IPS-NIHi11 (cell line): Measurements from ENCODE around the gene PNPLA6.

Source experiments
- DNase-seq: peaks from one replicate; pipeline ENCODE4 v3.0.0; 2012; ENCODE audit warnings: mixed read lengths, low spot score

The PNPLA6 gene

DNA sequence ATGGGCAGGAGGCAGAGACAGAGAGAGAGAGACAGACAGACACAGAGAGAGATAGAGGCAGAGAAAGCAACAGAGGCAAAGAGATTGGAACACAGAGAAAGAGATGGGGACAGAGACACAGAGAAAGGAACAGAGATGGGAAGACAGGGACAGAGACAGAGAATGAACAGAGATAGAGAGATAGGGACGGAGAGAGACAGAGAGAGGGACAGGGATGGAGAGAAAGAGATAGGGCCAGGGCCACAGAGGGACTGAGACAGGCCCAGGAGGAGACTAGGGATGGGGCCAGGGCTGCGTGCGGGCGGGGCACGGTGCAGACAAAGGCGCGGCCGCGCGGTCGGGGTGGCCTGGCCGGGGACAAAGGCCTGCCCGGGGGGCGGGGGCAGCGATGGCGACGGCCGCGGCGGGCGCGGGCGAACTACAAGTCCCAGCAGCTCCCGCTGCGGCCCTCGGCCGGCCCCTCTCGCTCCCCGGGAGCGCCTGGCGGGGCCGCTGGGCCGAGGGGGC lies 19.8 kb upstream of the PNPLA6 start, which contains the start of gene ZNF358:
Gene ZNF358, plus strand, starts transcription at position 459 of the 507 bp plus-strand sequence. CDS start 3,140 bp downstream, outside the sequence.
- DNase-seq: peak; percentile 98

DNA sequence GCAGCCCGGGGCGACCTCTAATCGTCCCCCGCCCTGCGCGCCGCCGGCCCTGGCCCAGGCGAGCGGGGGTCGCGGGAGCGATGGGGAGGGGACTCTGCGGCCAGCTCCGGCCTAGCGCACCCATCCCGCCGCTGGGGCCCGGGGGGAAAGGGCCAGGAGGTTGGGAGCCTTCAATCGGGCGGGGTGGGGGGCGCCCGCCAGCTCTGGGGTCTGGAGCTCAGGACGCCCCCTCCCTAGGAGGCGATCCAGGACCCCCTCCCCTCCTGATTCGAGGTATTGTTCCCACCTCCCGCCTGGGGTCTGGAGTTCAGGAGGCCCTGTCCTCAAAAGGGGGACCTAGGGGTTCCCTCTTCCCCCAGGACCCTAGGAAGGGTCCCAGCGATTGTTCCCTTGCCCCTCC lies 19.2 kb upstream of the PNPLA6 start:
- no peak for DNase-seq

DNA sequence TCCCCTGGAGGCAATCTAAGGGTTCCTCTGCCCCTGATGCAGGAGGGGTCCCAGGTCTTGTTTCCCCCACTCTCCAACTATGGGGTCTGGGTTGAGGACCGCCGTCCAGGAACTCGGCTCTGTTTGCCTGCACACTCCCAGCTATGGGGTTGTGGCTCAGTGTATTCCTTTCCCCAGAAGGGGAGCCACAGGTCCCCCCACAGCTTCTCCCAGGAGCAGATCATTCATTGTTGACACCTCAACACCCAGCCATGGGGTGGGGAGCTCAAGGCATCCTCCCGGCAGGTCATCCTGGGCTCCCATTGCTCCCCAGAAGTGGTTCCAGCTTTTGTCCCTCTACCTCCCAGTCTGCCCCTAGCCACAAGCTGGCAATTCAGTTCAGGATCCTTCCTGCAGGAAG lies 18.6 kb upstream of the PNPLA6 start:
- DNase-seq: no peak

DNA sequence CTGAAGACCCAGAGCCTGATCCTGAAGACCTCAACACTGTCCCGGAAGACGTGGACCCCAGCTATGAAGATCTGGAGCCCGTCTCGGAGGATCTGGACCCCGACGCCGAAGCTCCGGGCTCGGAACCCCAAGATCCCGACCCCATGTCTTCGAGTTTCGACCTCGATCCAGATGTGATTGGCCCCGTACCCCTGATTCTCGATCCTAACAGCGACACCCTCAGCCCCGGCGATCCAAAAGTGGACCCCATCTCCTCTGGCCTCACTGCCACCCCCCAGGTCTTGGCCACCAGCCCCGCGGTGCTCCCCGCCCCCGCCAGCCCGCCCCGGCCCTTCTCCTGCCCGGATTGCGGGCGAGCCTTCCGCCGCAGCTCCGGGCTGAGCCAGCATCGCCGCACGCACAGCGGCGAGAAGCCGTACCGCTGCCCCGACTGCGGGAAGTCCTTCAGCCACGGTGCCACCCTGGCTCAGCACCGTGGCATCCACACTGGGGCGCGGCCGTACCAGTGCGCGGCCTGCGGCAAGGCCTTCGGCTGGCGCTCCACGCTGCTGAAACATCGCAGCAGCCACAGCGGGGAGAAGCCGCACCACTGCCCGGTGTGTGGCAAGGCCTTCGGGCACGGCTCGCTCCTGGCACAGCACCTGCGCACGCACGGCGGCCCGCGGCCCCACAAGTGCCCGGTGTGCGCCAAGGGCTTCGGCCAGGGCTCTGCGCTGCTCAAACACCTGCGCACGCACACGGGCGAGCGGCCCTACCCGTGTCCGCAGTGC lies 16.0 kb upstream of the PNPLA6 start:
- no peak for DNase-seq

DNA sequence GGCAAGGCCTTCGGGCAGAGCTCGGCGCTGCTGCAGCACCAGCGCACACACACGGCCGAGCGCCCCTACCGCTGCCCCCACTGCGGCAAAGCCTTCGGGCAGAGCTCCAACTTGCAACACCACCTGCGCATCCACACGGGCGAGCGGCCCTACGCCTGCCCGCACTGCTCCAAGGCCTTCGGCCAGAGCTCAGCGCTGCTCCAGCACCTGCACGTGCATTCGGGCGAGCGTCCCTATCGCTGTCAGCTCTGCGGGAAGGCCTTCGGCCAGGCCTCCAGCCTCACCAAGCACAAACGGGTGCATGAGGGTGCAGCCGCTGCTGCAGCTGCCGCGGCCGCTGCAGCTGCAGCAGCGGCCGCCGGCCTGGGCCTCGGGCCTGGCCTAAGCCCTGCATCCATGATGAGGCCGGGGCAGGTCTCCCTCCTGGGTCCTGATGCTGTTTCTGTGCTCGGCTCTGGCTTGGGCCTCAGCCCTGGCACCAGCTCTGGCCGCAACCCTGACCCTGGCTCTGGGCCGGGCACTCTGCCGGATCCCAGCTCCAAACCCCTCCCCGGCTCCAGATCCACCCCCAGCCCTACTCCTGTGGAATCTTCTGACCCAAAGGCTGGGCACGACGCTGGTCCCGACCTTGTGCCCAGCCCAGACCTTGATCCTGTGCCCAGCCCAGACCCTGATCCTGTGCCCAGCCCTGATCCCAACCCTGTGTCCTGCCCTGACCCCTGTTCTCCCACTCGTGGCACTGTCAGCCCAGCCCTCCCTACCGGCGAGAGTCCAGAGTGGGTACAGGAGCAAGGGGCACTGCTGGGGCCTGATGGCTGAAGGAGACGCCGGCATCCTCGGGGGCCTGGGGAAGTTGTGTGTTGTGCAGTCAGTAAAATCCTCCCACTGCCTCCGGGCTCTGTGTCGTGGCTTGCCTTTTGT lies 15.1 kb upstream of the PNPLA6 start:
- DNase-seq: no peak

DNA sequence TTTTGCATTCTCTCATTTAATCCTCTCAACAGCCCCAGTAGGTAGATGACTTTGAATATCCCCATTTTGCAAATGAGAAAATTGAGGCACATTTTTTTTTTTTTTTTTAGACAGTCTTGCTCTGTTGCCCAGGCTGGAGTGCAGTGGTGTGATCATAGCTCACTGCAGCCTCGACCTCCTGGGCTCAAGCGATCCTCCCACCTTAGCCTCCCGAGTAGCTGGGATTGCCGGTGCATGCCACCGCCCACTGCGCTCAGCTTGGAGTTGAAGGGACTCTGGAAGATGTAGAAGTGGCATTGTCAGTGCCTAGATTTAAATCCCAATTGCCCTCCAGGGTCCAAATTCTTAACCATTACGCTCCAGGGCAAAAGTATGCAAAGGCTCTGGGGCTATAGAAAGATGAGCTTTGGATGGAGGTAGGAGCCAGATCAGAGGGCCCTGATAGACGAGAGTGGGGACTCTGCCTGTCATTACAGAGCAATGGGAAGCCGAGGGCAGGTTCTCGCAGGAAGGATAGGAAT lies 13.9 kb upstream of the PNPLA6 start:
- no peak for DNase-seq

DNA sequence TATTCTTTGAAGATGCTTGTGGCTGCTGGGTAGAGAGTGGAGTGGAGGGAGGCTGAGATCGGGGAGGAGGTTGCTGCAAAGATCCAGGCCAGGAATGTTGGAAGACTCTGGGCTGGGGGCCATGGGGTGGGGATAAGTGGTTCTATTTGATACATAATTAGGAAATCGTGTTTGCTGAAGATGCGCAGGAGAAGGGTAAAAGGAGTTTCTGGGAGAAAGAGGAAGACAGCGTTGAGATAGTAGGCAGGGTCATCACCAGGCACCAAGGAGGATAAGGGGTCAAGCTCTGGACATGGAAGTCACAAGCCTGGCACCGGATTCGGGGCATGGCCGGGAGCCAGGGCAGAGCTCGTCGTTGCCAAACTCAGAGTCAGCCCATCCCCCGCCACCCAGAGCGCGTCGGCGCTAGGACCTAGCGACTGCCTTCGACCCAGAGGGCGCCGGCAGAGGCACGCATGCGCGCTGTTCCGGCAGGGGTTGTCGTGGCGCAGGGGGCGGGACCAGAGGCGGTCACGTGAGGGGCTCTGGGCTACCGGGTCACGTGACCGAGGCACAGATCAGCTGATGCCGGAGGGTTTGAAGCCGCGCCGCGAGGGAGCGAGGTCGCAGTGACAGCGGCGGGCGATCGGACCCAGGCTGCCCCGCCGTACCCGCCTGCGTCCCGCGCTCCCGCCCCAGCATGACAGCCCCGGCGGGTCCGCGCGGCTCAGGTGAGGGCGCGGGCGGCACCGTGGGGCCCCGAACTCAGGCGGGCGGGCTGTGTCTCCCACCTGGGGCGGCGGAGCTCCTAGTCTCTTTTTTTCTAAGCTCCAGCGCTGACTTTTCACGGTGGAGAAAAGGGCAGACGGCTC lies 13.2 kb upstream of the PNPLA6 start, which contains the start of gene MCOLN1:
Gene MCOLN1, plus strand, starts transcription at position 553 of the 851 bp plus-strand sequence. Its CDS starts 127 bp downstream, at position 680.
- peak; percentile 100 for DNase-seq

DNA sequence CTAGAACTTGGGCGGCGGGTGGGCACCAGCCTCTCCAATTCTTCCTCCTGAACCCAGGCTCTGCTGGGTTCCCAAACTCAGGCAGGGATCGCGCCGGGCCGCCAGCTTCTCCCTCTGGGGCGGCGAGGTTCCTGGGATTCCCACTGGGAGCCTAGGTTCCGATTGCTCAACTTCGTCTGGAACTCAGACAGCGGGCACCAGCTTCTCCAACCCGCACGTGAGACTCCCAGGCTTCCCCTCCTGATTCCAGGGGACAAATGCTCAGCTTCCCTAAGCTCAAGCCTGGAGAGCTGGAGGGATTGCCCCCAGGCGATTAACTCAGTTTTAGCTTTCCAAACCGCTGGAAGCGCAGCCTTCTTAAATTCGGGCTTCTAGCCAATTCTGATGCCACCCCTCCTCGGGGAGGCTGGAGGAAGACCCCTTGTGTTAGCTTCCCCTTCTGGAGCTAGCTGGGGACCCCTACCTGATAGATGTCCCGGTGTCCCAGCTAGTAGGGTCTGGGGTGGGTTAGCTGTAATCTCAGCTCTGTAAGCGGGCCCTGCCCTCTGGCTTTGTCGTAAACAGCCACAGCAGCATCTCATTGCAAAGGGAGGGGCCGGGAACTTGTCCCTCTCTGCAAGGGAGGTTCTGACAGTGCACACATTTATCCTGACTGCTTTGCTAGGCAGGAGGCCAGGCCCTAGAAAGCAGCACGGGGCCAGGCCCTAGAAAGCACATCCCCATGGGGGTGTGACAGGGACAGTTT lies 12.4 kb upstream of the PNPLA6 start:
- no peak for DNase-seq

DNA sequence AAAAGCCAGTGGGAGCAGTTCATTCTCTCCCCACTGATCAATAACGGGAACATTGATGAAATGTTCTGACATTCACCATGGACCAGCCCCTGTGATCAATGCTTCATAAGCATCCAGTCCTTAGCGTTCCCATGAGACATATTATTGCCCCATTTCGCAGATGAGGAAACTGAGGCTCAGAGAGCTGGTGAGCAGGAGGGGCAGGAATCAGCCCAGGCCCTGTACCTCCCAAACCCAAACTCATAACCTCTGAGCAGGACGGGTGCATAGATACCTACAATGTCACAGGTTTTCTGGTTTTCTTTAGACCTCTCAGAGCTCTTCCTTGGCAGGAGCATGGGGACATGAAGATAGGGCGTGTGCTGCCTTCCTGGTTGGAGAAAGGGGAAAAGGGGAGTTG lies 11.0 kb upstream of the PNPLA6 start:
- no peak for DNase-seq

DNA sequence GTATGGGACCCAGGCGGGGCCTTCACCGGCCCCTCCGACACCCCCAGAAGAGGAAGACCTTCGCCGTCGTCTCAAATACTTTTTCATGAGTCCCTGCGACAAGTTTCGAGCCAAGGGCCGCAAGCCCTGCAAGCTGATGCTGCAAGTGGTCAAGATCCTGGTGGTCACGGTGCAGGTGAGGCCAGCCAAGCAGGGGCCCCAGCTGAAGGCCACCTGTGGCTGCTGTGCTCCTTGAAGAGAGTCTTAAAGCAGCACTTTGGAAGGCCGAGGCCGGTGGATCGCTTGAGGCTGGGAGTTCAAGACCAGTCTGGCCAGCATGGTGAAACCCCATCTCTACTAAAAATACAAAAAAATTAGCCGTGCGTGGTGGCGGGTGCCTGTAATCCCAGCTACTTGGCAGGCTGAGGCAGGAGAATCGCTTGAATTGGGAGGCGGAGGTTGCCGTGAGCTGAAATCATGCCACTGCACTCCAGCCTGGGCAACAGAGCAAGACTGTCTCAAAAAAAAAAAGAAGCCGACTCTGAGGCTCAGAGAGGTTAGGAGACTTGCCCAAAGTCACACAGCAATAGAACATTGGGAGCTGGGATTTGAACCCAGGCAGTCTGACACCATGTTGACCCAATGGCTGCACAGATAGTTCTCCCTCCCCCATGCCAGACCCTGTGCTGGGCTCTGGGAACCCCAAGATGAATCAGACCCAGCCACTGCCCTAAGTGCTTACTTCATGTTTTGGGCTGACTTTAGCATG lies 10.4 kb upstream of the PNPLA6 start:
- no peak for DNase-seq

DNA sequence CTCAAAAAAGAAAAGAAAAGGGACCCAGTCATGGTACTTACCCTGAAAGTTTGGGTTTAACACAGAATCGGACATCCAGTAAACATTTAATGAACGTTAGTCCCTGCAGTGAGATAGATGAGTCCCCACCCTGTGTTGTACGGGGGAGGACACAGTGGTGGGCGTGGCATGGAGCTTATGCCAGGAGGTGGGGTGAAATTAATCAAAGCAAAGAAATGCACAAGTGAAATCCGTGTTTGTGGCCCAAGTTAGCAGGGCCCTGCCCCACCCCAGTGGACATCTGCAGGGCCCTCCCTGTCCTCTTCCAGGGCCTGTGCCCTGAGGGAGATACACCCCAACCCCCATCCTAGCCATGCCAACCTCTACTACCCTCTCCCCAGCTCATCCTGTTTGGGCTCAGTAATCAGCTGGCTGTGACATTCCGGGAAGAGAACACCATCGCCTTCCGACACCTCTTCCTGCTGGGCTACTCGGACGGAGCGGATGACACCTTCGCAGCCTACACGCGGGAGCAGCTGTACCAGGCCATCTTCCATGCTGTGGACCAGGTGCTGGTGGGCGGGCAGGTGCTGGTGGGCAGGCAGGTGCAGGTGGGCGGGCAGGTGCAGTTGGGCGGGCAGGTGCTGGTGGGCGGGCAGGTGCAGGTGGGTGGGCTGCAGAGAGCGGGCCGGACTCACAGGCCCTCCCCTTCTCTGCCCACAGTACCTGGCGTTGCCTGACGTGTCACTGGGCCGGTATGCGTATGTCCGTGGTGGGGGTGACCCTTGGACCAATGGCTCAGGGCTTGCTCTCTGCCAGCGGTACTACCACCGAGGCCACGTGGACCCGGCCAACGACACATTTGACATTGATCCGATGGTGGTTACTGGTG lies 9.2 kb upstream of the PNPLA6 start:
- no peak for DNase-seq

DNA sequence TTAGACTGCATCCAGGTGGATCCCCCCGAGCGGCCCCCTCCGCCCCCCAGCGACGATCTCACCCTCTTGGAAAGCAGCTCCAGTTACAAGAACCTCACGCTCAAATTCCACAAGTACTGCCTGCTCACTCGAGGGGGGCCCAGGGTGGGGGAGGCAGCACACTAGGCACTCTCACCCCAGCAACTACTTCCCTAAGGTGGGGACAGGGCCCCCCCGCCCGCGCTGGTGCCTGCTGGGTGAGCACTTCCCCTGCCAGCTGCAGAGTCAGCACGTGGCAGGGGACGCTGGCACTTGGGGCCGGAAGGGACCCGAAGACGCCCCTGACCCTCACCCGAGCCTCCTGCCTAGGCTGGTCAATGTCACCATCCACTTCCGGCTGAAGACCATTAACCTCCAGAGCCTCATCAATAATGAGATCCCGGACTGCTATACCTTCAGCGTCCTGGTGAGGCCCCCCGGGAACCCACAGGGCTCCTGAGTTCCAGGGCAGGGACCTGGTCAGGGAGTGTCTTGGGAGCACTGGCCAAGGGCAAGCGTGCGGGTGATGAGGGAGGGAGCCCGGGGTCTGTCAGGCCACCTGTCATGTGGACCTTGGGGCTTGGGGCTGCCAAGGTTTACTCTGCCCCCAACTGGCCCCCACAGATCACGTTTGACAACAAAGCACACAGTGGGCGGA lies 7.9 kb upstream of the PNPLA6 start:
- DNase-seq: no peak

DNA sequence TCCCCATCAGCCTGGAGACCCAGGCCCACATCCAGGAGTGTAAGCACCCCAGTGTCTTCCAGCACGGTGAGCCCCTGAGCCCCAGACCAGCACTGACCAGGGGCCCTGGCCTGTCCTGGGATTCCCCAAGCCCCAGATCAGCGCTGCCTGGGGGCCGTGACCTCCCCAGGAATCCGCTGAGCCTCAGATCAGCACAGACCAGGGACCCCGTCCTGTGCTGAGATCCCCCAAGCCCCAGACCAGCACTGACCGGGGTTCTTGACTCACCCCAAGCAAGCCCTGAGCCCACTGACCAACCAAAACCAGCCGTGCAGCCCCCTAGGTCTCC lies 7.4 kb upstream of the PNPLA6 start:
- DNase-seq: no peak

DNA sequence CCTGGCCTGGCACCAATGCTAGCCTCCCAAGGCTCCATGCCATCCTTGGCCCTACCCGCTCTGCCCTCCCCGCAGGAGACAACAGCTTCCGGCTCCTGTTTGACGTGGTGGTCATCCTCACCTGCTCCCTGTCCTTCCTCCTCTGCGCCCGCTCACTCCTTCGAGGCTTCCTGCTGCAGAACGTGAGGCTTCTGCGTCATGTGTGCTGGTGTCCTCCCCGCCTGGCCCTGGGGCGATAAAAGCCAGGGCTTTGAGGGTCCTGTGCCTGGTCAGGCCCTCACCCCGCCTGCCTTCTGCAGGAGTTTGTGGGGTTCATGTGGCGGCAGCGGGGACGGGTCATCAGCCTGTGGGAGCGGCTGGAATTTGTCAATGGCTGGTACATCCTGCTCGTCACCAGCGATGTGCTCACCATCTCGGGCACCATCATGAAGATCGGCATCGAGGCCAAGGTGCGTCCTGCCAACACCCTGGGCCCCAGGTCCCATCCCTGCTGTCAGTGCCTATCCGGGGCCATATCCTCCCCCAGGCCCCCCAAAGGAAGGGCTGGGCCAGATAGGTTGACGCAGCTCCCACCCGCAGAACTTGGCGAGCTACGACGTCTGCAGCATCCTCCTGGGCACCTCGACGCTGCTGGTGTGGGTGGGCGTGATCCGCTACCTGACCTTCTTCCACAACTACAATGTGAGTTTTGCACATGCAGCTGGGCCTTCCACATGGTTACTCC lies 6.8 kb upstream of the PNPLA6 start:
- DNase-seq: no peak

DNA sequence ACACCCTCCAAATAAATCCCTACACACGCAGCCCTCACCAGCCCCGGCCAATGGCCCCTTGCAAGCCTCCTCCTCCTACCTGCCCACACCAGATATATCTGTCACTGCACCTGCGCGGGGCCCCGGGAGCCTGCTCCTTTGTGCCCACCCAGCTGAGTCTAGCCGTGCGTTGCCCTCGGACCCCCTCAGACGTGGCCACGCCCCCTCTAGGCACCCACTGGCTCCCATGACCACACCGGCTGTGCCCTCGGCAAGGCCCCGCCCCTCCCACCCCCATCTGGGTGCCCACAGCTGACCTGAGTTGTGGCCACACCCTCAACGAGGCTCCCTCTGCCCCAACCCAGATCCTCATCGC lies 6.3 kb upstream of the PNPLA6 start:
- no peak for DNase-seq

DNA sequence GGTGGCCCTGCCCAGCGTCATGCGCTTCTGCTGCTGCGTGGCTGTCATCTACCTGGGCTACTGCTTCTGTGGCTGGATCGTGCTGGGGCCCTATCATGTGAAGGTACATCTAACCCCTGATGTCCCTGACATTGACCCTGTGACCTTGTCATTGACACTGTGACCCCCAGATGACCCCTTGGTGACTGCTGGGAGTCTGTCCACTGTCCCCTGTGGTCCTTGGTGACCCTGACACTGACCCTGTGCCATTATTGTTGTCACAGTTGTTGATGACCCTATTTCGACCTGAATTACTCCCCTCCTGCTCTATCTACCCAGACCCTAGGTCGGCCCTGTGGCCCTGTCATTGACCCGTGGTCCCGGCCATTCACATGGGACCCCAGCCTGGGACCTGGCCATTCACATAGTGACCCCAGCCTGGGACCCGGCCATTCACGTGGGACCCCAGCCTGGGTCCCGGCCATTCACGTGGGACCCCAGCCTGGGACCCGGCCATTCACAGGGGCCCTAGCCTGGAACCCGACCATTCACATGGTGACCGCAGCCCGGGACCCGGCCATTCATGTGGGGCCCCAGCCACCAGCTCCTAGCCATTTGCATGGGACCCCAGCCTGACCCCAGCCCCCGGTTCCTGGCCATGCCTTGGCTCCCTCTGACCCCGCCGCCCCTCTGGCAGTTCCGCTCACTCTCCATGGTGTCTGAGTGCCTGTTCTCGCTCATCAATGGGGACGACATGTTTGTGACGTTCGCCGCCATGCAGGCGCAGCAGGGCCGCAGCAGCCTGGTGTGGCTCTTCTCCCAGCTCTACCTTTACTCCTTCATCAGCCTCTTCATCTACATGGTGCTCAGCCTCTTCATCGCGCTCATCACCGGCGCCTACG lies 5.7 kb upstream of the PNPLA6 start:
- no peak for DNase-seq

DNA sequence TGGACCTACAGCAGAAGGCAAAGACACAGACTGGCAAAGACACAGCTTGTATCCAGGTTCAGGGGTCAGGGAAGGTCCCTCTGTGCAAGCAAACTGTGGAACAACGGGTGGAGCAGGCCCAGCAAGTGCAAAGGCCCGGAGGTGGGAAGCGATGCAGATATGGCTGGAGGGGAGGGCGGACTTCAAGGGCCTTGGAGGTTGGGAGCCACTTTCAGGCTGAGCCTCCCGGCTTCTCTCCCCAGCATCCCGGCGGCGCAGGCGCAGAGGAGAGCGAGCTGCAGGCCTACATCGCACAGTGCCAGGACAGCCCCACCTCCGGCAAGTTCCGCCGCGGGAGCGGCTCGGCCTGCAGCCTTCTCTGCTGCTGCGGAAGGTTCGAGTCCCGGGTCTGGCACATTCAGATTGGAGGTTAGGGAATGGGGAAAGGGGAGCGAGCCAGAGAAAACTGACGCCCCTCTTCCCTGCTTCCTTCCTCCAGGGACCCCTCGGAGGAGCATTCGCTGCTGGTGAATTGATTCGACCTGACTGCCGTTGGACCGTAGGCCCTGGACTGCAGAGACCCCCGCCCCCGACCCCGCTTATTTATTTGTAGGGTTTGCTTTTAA lies 2.1 kb upstream of the PNPLA6 start:
- DNase-seq: no peak
